Stimulated activated CD8-positive, alpha-beta memory T cell treated with anti-CD3 and anti-CD28 coated beads, Interleukin-7, amount 100 ng/mL, for 1 hour (primary cell): Measurements from ENCODE around the gene UPF2.

Source experiments
- DNase-seq, 2 donors: peaks; one replicate each; pipeline ENCODE4 v3.0.0-alpha.2; 2020; ENCODE audit warnings: low read depth in 2 of 2

Gene UPF2

GRCh38 chr10:11959966-11960365 lies 82.6 kb downstream of the UPF2 start:
- DNase-seq: no peak

DNA sequence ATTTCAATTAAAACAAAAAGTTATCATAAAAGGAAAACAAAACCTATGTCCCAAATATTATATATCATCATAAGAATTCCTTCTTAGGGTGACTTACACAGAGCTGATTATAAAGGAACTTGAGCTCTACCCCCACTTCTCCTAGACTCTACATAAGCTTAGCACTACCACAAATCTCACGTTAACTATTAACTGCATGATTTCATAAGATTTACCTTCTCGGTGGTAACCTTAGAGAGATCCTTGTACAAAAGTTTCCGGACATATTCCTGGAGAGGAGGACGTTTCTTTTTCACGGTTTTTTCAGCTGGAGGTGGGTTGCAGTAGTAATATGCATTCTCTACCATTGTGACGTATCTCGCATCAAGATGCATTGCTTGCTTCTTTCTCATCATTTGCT lies 83.7 kb downstream of the UPF2 start:
- DNase-seq: no peak

- no peak for DNase-seq
These were observed 90.9 kb downstream of the UPF2 start for GRCh38 chr10:11951695-11952094.

DNA sequence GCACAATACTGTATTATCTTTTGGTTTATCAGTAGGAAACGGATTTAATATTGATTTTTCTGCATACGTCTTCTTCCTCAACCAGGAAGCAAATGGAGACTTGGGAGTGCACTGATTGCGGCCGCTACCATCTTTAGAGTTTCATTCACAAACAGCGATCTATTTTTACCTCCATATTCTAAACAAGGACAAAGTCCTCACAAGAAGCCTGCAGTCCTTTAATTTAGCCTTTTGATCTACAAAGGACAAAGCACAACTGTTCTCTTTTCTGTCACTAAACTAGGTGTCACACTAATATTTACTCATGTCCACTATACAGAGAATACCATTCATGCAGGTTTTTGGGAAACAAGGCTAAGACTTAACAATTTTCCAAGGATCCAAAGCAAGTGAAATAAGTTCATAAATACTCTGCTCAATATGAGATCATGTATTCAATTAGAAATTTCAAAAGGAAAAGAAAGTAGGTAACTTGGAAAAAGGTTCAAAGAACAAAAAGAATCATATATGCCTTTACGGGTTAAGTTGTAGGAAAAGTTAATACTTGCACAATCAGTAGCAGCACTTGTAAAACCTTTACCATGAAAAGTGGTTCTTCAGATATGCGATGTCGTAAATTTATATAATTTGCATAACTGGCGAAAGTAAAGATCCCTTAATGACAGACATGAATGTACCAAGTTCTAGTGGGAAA lies 92.1 kb downstream of the UPF2 start:
- DNase-seq: no peak

- DNase-seq: no peak
These were observed 93.5 kb downstream of the UPF2 start for GRCh38 chr10:11949152-11949551.

- DNase-seq: no peak
These were observed 96.0 kb downstream of the UPF2 start for GRCh38 chr10:11946652-11947051.

DNA sequence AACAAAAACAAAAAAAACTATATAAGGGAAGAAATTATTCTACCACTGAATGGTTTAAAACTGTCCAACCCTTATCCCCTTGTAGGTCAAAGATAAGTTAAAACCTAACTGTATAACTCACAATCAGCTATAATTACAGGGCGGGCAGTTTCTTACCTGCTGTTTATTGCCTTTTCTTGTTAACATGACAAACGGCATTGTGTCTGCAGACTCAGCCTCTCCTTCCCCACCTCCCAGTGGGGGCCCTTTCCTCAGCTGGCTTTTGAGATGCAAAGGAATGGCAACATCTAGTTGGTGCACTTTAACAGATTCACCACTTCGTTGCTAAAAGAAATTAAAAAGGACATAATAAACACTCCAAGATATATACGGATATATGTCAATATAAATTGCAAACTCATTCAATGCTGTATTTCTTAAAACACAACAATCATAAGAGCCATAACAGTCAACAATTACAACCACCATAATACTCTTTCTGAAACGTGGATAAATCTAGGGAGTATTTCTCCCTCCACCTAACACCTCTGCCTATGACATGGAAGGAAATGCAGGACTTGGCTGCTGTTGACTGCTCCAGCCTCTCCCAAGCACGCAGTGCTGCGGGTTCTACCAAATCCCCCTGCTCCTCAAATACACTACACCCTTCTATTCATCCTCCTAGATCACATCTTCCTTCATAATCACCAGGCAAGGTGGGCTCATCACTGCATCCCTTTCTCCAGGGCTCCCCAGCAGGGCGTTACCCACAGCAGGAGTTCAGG lies 106.0 kb downstream of the UPF2 start:
- DNase-seq: no peak

- DNase-seq: no peak
These were observed 108.3 kb downstream of the UPF2 start for GRCh38 chr10:11934262-11934661.

DNA sequence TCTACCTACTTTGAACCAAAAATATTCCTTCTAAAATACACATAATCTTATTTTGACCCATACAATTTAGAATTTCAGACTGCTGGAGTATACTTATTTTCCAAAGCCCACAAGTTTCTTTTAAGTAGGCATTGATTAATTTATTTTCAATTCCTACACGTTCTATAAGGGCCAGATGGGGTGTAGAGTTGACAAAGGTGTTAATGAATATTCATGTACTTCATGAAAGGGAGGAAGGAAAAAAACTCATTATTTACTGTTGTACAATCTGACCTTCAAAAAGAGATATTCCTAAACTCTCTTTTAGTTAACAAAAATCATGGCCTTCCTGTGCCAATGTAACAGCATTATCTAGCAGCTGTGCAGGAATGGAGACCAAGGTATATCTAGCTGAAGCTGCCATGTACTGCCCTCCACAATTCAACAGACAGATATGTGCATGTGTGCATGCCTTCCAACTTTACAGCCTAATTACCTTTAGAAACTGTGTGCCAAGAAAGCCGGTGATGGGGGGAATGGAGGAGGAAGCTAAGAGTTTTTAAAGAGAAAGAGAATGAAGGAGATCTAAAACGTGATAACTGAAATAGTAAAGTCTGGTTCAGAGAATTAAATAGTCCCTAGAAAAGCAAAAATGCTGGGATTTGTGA lies 108.9 kb downstream of the UPF2 start:
- no peak for DNase-seq

- DNase-seq: no peak
These were observed 111.6 kb downstream of the UPF2 start for GRCh38 chr10:11931038-11931437.

DNA sequence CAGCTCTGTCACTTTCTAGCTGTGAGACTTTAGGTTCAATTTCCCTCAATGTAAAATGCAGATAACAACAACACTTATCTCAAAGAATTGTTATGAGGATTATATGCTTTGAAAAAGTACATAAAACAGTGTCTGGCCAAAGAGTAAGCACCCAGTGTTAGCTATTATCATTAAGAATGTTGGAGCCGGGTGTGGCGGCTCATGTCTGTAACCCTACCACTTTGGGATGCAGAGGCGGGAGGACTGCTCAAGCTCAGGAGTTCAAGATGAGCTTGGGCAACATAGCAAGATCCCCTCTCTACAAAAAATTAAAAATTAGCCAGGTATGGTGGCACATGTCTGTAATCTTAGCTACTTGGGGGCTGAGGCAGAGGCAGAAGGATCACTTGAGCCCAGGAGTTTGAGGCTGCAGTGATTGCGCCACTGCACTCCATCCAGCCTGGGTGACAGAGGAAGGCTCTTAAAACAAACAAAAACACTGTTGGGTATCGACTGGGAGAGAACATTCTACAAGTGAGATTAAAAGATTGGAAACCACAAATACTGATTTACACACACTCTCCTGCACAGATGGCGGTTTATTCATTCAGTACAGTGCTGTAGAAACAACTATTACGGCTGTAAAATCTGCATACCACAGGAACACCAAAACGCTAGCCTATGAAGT lies 112.2 kb downstream of the UPF2 start:
- DNase-seq: no peak

- no peak for DNase-seq
These were observed 114.9 kb downstream of the UPF2 start for GRCh38 chr10:11927746-11928145.

DNA sequence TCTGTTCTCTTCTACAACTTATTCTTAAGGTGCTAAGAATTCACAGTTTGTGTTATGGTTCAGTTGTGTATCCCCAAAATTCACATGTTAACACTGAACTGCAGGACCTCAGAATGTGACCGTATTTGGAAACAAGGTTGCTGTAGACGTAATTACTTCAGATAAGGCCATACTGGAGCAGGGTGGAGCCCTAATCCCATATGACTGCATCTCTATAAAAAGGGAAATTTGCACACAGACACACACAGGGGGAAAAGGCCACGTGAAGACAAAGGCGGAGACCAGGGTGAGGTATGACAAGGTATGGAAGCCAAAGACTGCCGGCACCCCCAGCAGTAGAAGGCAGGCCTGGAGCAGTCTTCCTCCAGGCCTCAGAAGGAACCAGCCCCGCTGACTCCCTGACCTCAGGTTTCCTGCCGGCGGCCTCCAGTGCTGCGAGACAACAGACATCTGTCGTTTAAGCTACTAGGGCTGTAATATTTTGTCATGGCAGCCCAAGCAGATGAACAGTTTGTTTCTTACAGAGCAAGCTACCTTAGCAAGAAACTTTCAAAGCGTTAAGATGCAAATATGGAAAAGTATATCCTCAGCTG lies 120.7 kb downstream of the UPF2 start:
- DNase-seq: no peak

- no peak for DNase-seq
These were observed 123.3 kb downstream of the UPF2 start for GRCh38 chr10:11919271-11919670.

- no peak for DNase-seq
These were observed 124.2 kb downstream of the UPF2 start for GRCh38 chr10:11918384-11918783.

DNA sequence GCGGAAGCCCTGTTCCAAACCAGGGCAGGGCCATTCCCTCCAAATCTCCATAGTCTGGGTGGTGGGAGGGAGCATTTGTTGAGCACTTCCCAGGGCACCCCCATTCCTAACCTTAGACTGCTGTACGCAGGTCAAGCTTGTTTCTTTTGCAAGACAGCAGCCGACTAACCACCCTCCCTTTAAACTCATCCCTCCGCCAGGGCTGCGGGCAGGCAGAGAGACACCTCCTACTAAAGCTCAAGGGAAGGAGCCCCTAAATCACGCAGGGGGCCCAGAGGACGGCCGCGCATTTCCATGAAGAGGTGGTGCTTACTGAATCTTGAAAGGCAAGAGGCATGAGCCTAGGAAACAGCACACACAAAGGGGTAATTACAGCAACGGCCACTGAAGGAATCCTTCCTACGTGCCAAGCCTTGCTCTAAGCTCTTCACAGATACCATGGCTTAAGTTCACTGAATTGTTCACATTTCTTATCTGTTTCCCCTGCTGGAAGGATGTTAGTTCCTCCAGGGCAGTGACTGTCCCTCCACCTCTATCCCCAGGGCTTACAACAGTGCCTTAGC lies 129.4 kb downstream of the UPF2 start:
- DNase-seq: no peak

- DNase-seq: no peak
These were observed 132.5 kb downstream of the UPF2 start for GRCh38 chr10:11910102-11910501.

DNA sequence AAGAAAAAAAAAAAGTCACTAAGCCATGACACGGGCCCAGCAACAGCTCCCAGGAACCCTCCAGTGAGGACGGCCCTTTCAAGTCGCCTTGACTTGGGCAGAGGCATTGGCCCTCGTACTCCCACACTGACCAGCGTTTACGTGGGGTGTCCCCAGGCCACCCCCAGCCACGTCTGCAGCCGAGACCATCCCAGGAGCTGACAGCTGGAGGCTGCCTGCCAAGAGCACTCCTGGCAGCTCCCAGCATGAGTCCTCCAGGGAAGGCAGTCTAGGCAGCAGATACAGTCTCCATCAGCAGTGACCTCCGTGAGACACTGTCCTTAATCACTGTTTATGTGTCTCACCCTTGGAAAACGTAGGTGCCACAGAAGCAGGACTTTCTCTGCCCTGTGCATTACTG lies 133.0 kb downstream of the UPF2 start:
- no peak for DNase-seq

DNA sequence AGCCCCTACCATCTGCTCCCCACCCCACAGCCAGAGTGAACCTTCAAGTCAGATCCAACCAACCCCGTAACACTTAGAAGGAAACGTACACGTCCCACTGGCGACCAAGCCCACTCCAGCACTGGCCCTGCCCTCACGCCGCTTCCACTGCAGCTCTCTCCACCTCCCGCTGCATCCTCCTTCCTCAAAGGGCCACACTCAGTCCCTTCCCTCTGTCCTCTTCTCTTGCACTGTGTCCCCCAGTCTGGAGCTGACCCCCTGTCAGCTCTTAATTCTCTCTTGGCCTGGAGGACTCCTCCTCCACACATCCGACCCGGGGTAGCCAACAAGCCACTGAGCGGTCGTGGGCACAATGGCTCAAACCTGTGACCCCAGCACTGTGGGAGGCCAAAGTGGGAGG lies 133.6 kb downstream of the UPF2 start:
- no peak for DNase-seq

DNA sequence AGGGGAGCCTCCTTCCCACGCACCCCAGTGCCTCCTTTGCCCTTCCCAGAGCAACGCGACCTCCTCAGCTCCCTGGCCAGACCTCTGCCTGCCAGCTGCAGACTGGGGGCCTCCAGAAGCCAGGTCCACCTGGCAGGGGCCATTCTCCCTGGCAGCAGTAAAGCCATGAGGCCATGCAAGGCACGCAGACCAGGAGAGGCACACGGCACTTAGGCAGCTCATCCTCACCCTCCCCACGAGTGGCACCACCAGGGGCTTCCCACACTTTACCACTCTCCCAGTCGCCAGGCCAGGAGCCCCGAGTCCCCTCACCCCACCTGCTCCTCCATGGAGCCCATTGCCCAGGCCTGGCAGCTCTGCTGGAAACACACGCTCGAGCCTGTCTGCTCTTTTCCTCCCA lies 134.1 kb downstream of the UPF2 start:
- DNase-seq: no peak

DNA sequence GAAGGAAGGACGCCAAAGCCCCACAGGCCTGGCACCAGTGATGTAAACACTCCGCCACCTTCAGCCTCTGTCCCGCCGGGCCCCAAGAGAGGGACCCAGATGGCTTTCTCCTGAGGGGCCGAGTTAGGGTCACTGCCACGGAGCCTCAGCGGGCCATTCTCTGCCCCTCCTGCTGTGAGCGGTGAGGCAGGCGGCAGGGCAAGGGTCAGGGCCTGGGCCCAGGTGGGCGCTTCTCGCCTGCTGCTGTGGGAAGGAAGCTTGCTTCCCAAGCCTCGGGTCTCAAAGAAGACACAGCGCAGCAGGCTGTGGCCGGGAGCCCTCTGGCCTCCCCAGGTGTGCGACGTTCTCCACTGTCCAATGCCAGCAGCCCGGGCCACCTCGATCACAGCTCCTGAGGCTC lies 134.7 kb downstream of the UPF2 start:
- DNase-seq: no peak

DNA sequence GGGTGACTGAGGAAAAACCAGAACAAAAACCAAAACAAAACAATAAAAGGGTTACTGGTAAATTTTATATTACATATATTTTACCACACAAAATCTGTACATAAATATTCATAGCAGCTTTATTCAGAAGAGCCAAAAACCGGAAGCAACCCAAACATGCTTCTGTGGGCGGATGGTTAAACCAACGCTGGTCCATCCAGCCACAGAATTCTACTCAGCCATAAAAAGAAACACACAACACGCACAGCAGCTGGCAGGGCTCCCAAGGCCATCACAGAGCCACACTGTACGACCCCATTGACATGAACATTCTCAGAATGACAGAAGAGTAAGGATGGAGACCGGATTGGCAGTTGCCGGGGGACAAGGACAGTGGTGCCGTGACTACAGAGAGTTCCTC lies 135.9 kb downstream of the UPF2 start:
- DNase-seq: no peak
